ENCODE results near the gene CHDH. TPM values are rescaled to one million over a fixed set of nuclear protein-coding genes. Genes with fewer than 3 reads are reported as not detected.
A peak's percentile ranks its signal among the peaks of the same experiment; 100 is the strongest.

The CHDH gene
- total RNA-seq, 1 experiment from 2014 or later, result 0.17 TPM

DNA sequence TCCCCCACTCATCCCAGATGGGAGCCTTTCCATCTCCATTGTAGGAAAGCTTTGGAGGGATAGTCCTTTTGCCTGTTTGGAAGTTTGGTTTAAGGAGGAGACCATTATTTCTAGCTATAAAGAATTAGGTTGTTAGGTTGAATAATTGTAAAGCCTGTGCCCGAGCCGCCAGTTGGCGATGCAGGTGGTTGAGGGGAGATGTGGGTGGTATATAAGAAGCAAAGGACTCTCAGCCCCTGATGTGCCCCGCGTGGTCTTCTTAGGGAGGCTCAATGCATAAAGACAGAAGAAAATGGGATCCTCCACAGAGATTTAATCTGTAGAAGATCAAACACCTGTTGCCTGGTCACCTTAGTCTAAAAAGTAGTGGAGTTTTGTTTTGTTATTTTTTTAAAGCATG lies 55.7 kb downstream of the CHDH start:
- DNase-seq (ENCODE audit: low read depth), result no peak

DNA sequence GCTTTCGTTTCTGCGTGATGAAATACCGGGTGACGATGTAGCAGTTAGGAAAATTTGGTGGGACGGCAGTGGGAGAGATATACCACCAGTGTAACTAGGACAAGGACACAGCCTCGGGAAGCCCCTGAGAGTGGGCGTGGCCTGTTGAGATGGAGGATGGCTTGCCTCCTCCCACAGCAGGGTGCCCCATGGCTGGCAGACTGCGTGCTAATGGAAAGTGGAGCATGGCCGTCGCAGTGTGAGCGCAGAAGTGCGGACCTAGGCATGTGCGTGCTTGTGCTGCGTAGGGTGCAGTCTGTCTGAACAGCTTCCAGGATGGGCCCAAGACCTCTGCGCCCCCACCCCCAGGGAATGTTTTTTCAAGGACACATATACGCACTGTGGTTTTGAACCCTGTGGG lies 56.8 kb downstream of the CHDH start:
- no peak for DNase-seq (ENCODE audit: low read depth)

DNA sequence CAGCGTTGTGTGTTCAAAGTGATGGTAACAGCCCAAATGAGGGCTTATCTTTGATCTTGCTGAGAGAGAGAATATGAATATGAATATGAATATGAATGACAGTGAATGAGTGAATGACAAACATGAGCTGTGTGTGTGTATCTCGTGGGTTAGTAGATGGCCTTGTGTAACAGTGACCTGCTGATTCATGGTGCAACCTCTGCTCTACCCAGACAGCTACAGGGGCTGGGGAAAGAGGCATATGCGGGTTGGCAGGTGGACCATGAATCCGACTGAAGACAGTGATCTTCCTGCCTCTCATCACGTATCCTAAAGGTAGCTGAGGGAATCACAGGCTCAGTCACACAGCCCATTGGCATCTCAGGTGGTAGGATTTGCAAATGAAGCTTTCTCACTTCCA lies 58.2 kb downstream of the CHDH start:
- DNase-seq (ENCODE audit: low read depth), result no peak

DNA sequence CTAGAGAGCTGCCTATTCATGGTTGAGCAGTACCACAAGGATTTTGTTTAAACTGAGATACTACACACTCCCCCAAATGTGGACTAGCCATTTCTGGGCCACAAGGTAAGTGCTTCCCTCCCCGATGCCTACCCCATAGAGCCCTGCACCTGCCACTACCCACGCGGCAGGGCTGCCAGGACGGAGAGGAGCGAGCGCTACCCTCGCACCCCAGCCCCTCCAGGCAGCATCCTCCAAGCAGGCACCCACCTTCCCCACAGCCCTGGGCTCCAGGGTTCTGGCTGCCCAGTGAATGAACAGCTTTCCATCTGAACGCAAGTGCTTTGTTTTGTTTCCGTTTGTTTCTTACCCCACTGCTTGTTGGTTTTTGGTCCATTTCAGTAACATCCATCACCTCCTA lies 59.2 kb downstream of the CHDH start:
- no peak for DNase-seq (ENCODE audit: low read depth)

DNA sequence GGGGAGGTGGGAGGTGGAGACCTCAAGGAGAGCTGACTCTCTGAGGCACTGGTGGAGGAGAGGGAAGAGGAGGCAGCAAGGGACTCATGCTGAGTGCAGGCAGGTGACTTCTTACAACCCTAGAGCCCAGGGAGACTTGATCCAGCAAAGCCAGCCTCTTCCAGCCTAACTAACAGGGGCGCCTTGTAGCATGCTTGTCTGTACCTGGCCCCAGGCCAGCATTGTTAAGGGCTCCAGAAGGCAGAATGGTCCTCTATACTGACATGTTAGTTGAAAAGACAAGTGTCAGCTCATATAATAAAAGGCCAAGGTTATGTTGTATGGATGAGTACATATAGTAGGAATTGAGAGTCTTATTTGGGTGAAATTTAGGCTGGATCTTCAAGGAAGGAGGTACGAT lies 65.4 kb downstream of the CHDH start:
- no peak for DNase-seq (ENCODE audit: low read depth)

DNA sequence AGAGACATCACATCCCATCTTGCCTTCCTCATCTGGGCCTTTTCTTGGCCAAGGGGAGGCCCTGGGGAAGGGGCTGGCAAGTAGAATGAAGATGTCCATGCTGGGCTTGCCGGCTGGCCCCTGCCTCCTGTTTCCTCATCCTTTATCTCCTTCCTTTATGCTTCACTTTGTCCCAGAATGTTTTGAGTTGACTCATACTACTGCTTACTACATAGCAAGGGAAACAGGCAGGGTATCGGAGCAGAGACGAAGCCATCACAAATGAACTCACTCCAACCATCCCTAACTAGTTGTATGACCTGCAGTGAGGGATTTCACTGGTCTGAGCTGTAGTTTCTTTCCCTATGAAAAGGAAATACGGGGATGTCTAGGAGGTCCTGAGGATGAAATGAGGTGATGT lies 66.0 kb downstream of the CHDH start:
- DNase-seq (ENCODE audit: low read depth), result no peak

DNA sequence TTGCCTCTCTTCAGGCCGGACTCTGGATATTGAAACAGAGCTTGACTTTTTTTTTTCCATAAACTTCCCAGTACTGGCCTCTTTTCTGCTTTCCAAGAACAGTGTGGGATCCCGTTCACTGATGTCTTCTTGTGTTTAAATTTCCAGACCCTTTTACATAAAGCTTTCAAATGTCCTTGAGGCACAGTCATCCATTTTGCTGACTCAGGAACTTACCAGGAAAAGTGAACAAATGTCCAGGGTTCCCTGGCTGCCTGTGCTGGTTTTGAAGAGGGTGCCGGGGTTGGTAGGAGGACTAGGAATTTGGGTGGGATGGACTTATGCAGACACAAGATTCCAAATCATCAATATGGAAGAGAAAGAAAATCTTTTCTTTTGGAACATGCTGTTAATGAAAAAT lies 68.1 kb downstream of the CHDH start:
- DNase-seq (ENCODE audit: low read depth), result no peak

DNA sequence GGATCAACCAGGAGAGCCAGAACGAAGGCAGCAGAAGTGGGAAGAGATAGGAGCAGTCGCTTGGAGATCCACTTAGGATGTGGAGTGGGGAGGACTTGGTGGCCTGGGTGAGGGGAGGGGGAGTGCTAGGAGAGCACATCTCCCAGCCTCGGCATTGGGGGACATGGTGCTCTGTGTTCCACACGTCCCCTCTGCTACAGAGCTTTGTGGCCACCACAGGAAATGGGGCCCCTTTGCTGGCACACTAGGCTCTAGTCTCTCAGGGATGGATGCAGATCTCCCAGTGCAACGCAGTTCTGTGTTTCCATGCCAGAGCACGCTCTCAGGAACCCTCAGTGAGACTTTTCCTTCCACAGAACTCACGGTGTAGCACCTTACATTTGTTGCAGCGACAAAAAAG lies 68.8 kb downstream of the CHDH start:
- no peak for DNase-seq (ENCODE audit: low read depth)

DNA sequence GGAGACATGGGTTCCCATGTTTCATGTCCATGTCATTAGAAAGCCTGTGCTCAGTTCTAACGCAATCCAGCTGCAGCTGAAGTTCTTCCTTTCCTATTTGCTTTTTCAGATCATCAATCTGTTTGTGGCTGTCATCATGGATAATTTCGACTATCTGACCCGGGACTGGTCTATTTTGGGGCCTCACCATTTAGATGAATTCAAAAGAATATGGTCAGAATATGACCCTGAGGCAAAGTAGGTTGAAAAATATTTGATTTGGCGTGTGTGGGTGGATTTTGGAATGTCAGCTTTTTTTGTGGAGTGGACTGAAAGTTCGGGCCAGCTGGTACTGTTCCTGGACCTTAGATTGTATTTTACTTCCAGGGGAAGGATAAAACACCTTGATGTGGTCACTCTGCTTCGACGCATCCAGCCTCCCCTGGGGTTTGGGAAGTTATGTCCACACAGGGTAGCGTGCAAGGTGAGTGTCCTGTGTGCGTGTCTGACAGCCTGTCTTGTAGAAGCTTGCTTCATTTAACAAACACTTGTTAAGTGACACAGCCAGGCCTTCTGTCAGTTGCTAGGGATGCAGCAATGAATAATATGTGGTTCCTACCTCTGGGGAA lies 69.6 kb downstream of the CHDH start:
- no peak for DNase-seq (ENCODE audit: low read depth)

DNA sequence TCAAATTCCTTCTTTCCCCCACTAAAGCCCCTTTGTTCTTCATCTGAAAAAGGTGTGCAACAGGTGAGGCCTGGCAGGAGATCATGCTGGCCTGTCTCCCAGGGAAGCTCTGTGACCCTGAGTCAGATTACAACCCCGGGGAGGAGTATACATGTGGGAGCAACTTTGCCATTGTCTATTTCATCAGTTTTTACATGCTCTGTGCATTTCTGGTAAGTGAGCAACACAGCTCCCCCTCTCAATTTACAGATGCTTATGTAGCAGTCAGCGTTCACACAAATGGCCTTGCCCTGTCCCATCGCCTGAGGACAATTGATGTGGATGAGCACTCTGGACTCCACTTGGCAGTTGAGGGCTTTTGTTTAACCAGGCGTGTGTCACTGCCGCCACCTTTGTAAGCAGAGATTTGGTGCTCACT lies 70.4 kb downstream of the CHDH start:
- DNase-seq (ENCODE audit: low read depth), result no peak

DNA sequence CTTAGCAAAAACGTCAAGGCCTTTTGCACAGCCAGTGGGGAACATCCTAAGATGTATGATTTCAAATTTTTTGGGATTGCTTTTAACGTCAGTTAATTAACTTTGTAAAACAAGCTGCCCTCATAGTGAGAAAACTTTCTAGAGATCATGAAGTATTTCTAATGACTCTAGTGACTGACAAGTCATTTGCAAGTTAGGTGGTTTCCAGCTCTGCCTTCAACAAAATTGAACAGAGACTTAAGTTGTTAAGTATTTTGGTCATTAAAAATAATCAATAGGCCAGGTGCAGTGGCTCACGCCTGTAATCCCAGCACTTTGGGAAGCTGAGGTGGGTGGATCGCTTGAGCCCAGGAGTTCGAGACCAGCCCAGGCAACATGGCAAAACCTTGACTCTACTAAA lies 71.2 kb downstream of the CHDH start:
- DNase-seq (ENCODE audit: low read depth), result no peak

DNA sequence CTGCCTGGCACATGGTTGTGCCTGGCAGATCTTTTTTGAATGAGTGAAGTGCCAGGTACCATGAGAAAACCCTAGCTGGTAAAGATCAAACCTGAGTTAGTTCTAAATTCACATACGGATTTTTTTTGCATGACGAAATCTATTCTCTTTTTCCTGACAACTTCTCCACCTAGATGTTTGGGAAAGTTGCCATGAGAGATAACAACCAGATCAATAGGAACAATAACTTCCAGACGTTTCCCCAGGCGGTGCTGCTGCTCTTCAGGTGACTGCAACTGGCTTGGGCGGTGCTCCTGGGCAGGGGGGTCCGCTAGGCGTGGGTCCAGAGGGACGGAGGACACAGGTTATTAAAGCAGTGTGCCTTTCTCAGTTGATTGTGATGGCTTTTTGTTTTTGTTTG lies 71.8 kb downstream of the CHDH start:
- no peak for DNase-seq (ENCODE audit: low read depth)

DNA sequence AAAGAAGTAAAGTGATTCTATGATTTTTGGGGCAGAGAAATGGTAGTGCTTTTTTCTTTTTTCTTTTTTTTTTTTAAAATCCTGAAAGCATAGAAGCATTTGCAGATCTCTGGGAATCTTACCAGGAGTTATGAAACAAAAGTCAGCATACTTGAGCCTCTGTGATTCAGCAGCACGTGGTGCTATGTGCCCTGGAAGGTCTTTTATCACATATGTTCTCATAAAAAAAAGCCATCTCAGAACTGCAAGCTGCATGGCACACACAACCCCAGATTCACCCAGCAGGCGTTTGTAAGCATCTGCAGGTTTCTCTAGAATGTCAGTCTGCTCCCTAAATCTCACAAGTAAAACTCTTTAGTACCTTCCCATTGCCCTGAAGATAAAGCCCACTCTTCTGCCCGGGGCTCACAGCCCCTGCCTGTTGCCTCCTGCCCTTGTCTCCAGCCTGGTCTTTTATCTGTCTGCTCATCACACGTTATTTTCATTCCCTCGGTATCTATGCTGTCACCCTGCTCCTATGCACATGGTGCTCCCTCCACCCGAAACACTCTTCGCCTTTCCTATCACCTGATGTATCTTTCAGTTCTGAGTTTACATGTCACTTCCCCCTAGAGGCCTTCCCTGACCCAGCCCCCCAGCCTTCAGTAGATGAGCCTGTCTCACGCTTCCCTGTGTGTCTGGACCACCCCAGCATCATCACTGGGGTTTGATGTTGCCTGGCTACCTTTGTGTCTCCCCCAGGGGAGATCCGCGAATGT lies 72.4 kb downstream of the CHDH start:
- DNase-seq (ENCODE audit: low read depth), result peak; percentile 4

DNA sequence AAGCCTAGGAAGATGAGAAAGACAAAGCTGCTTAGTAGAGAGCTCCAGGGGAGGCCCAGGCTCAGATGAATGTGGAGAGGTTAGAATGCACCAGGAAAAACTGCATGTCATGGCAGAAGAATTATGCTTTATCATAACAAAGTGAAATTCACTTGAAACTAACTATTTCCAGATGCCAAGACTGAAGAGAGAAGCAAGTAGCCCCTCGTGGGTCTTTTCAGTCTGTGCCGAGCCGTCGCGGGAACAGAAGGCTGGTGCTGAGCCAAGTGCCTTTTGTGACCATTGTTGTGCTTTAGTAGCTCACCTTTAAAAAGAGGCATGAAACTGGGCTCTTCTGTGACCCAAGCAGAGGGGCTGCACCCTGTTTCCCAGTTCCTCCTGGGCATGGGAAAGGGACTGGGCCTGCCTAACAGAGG lies 73.2 kb downstream of the CHDH start:
- no peak for DNase-seq (ENCODE audit: low read depth)

DNA sequence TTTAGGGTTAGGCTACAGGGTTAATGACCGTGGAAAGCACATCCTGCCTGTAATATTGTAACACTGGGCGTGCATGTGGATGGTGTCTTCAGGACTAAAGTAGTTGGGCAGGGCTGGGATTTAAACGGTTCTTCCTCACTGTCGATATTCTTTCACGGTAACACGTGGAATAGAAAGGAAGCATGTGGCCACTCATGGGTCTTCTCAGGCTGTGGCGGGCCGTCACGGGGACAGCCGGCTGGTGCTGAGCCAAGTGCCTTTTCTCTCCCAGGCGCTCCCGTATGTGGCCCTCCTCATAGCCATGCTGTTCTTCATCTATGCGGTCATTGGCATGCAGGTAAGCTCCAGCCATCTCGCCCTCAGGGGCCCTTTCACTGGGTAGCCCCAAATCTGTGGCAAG lies 73.7 kb downstream of the CHDH start:
- DNase-seq (ENCODE audit: low read depth), result no peak

DNA sequence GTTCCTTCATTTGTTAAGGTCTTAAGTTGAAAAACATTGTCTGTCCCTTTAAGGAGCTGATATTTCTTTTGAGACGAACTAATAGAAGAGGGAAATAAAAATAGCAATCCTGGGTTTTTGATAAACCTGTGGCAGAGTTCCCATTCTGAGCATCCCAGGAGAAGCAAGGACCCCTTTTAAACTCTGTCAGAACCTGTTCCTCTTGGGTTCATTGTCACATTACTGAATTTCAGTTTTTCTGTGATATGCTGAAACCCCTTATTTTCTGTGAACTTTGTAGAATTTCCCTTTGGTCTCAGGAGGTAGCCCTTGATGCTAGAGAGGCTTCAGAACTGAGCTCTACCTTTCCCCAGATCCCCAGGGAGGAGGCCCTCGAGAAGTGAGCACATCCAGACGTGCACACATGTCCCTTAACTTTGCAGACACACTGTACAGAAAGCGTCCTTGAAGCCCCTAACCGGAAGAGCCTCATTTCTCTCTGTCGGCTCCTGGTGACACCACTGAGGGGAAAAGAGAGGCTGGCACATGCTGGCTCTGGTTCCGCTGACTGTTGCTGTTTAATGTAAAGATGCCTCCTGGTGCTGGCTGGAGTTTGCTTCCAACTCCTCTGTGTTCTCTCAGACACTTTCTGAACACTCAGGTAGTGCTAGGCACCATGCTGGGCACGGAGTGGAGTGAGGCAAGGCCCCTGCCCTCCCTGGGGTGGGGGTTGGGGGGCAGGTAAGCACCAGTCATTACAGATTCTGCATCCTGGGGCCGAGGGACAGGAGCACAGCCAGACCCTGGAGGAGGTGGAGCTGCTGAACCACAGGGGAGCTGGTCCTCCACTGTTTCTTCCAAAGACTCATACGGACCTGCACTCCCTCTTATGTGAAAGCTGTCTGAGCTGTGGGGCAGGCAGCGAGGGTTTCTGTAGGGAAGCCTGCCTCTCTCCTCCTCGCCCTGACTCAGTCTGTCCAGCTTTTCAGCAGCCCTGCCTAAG lies 77.5 kb downstream of the CHDH start:
- no peak for DNase-seq (ENCODE audit: low read depth)

DNA sequence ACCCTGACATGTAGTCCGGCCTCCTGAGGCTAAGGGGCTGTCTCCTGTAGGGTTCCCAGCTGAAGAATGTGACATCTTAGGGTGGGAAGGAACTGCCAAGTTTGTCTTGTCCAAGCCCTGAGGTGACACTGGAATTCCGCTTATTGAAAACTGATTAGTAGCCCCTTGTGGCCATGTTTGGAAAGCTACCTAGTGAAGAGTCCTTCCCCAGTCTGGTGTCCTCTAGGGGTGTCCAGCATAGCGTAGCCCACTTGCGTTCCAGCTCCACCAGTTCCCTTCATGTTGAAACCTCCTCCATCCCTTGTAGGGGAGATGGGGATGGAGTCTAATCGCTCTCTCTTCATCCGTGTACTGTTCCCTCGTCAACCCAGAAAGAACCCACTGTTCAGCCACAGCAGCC lies 79.5 kb downstream of the CHDH start:
- DNase-seq (ENCODE audit: low read depth), result no peak

DNA sequence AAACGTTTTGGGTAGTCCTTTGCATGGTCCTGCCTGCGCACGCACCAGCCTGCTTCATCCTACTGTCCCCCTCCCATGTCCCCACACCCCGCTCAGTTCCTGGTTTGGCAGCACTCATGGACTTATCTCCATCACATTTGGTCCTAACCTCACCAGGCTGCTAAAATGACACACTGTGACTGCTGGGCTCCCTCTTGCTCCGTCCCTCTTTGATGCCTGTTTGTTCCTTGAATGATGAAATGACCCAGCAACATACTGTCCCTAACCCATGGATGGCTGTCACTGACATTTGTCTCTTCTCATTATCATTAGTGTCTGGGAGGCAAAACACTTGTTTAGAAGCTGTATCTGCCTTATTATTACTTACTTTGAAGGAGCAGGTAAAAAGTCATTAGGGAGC lies 80.5 kb downstream of the CHDH start:
- DNase-seq (ENCODE audit: low read depth), result no peak

DNA sequence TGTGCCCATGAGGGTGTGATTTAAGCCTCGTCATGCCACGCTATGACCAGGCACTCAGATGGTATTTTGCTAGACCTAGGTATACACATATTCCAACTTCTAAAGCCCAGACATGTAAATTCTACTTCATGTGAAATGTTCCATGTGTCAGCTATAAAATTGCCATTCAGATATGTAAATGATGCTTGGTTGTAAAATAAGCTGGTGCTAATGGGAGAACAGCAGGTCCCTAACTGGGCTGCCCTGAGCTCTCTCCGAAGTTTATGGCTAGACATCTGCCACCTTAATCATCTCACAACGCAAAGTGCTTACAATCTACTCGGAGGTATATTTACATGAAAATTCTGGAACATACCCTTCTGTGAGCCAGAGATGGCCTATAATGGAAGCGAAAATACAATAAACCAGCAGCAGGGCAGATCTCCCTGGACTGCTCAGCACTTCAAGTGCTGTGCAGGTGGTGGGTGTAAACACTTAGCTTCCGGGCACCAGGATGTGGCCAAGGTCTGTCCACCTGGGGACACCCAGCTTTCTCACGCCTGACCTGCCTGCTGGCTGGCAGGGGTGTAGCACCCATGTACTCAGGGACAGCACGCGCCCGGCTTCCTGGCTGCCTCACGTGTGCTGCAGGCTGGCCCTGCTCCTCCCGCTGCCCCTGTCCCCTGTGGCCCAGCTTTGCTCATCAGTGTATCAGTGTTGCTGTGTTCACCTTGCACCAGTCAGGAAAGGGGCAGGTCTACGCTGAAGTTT lies 82.0 kb downstream of the CHDH start:
- DNase-seq (ENCODE audit: low read depth), result no peak

DNA sequence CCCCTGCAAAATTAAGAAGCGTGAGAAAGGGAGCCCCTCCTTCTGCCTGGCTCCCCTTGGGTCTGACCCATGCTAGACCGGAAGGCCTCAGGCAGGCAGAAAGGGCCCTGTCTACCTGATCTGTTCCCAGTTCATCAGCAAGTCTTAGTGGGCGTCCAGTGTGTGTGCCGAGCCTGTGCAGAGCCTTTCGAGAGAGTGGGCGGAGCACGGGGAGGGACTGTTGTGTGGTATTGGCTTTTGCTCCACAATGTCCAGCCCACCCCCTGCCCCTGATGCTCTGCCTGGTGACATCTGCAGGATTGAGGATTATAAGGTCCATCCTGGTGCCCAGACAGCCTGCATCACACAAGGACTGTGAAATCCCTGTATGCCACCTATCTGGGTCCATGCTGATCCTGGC lies 82.9 kb downstream of the CHDH start:
- DNase-seq (ENCODE audit: low read depth), result no peak
